Left lung (tissue), 10 donors: Measurements from ENCODE around the gene DEDD2. TPM values are rescaled to one million over a fixed set of nuclear protein-coding genes. Genes with fewer than 3 reads are reported as not detected.
A peak's percentile ranks its signal among the peaks of the same experiment; 100 is the strongest.

Source experiments
- ATAC-seq: fragments of 200-7000 bp; cut with Tn5 transposase; one replicate; pipeline ENCODE4 v1.9.1; 2020; ENCODE audit warnings: moderate library complexity
- DNase-seq, 4 donors: peaks; one replicate each; pipeline ENCODE4 v3.0.0-alpha.2; 2013 to 2020
- H3K27ac ChIP-seq, 2 donors: fragments of 200-600 bp; sonication (generic) in 1 of 2; one replicate each; pipeline versions ENCODE4 v1.5.0 to v1.8.0; 2020 to 2021
- H3K27me3 ChIP-seq, 2 donors: fragments of 200-600 bp; sonication (generic) in 1 of 2; one replicate each; pipeline versions ENCODE4 v1.5.0 to v1.8.0; 2020 to 2021
- H3K36me3 ChIP-seq, 2 donors: fragments of 200-600 bp; sonication (generic) in 1 of 2; one replicate each; pipeline versions ENCODE4 v1.5.0 to v1.8.0; 2020 to 2021
- H3K4me1 ChIP-seq, 2 donors: fragments of 200-600 bp; one replicate each; pipeline ENCODE4 v1.8.0; 2021
- H3K4me3 ChIP-seq, 2 donors: fragments of 200-600 bp; sonication (generic) in 1 of 2; one replicate each; pipeline versions ENCODE4 v1.5.0 to v1.8.0; 2020 to 2021; ENCODE audit warnings: mild to moderate bottlenecking in 1 of 2
- H3K9me3 ChIP-seq, 2 donors: fragments of 200-600 bp; sonication (generic) in 1 of 2; one replicate each; pipeline versions ENCODE4 v1.5.0 to v1.8.0; 2020 to 2021
- CTCF ChIP-seq, 2 donors: fragments of 200-600 bp; sonication (generic) in 1 of 2; IDR thresholded peaks; one replicate each; pipeline versions ENCODE4 v1.5.0 to v1.8.0; 2021; ENCODE audit warnings: antibody characterized with exemption in 2 of 2
- intact Hi-C, 2 donors: fragments of 100-400 bp; cut with DNase I; formaldehyde crosslinking; loops; one replicate each; pipeline versions ENCODE4 v1.11.2 to v1.14.2; 2022
- polyA plus RNA-seq, 6 donors: library from polyadenylated mRNA; unstranded; fragments of 120-200 nt; gene quantifications; one replicate each; pipeline ENCODE4 v1.2.1, GENCODE V29; 2013; ENCODE audit not compliant: insufficient read length in 6 of 6
- total RNA-seq, 2 donors: library from RNA; stranded (reverse); fragmentation: NEBNext Ultra II Directional; extraction: Animal tissue kit (Norgen Biotek cat#: 25700); gene quantifications; one replicate each; pipeline ENCODE4 v1.2.1, GENCODE V29; 2021
- donor health status: DM: no; HTN: yes; CAD: no.
- donor health status: DM: no; HTN: no; CAD: no.

Gene DEDD2
- total and polyA plus RNA-seq, 8 donors = 15.7 to 34.8 (median 21.0) TPM

GRCh38 chr19:42224940-42225717 is 7.7 kb upstream of the DEDD2 start:
- Histone ChIP-seq H3K4me3 (no peak overlapping the region), H3K9me3 (no peaks in the 10 kb centered on the region), H3K4me1 (peaks cover 7 to 19% of the 10 kb centered on the region in 2 donors), H3K27ac (no peak overlapping the region), H3K27me3 (no peaks in the 10 kb centered on the region), H3K36me3 (peaks cover 0 to 62% of the 10 kb centered on the region in 2 donors)
- no peak for DNase-seq
- no peak for ATAC-seq
- no peak for TF ChIP-seq CTCF (IDR thresholded peaks at IDR 0.05)
- intact Hi-C loops = no loop called here

GRCh38 chr19:42220751-42221097 is 3.2 kb upstream of the DEDD2 start:
- intact Hi-C loops = no loop called here
- ATAC-seq (no peak), DNase-seq (peak in 1 of 4 donors; percentile 17)
- no peak for TF ChIP-seq CTCF (IDR thresholded peaks at IDR 0.05)
- H3K9me3 ChIP-seq = no peaks in the 10 kb centered on the region
- H3K4me1 ChIP-seq = peaks cover 20 to 49% of the 10 kb centered on the region in 2 donors
- peak overlapping the region; percentile 90 for H3K27ac ChIP-seq
- H3K27me3 ChIP-seq = no peaks in the 10 kb centered on the region
- peaks cover 0 to 19% of the 10 kb centered on the region in 2 donors for H3K36me3 ChIP-seq
- H3K4me3 ChIP-seq = peak overlapping the region; percentile 61 to 80

- H3K27ac ChIP-seq = peak within 1 kb of the TSS; percentile 90
- peaks cover 0 to 18% of the 10 kb centered on the region in 2 donors for H3K36me3 ChIP-seq
- peak within 1 kb of the TSS; percentile 61 to 80 for H3K4me3 ChIP-seq
- H3K27me3 ChIP-seq = no peaks in the 10 kb centered on the region
- DNase-seq = peak; percentile 97 to 99 (median 98)
- peaks cover 21 to 55% of the 10 kb centered on the region in 2 donors for H3K4me1 ChIP-seq
- no peaks in the 10 kb centered on the region for H3K9me3 ChIP-seq
- intact Hi-C loops = no loop called here
- ATAC-seq = peak; percentile 89
- TF ChIP-seq CTCF (IDR thresholded peaks at IDR 0.05) = no peak
These were observed 2.6 kb upstream of the DEDD2 start, which contains the start of gene ZNF526 for GRCh38 chr19:42219812-42220750. Gene ZNF526 (plus strand): TSS chr19:42220312. CDS start chr19:42224404, 4,092 bp downstream.

GRCh38 chr19:42216653-42217519 is 591 bp downstream of the DEDD2 start:
- H3K4me1 ChIP-seq = peaks cover 21 to 80% of the 10 kb centered on the region in 2 donors
- H3K27me3 ChIP-seq = no peaks in the 10 kb centered on the region
- no peak for TF ChIP-seq CTCF (IDR thresholded peaks at IDR 0.05)
- intact Hi-C loops = no loop called here
- ATAC-seq = peak; percentile 28
- peak overlapping the region; percentile 72 to 99 for H3K4me3 ChIP-seq
- H3K36me3 ChIP-seq = peaks cover 5 to 37% of the 10 kb centered on the region in 2 donors
- peak; percentile 19 to 89 (median 49) for DNase-seq
- peak overlapping the region; percentile 90 to 97 for H3K27ac ChIP-seq
- H3K9me3 ChIP-seq = no peaks in the 10 kb centered on the region
